Activated T-cell treated with anti-CD3 and anti-CD28 coated beads, Interleukin-2, amount 50 U/mL, for 48 hours (primary cell): ENCODE results near the gene BEND5.

Experiments used
- DNase-seq, 2 experiments: peaks; one replicate each; pipeline ENCODE4 v3.0.0-alpha.2; 2020

Gene BEND5

DNA sequence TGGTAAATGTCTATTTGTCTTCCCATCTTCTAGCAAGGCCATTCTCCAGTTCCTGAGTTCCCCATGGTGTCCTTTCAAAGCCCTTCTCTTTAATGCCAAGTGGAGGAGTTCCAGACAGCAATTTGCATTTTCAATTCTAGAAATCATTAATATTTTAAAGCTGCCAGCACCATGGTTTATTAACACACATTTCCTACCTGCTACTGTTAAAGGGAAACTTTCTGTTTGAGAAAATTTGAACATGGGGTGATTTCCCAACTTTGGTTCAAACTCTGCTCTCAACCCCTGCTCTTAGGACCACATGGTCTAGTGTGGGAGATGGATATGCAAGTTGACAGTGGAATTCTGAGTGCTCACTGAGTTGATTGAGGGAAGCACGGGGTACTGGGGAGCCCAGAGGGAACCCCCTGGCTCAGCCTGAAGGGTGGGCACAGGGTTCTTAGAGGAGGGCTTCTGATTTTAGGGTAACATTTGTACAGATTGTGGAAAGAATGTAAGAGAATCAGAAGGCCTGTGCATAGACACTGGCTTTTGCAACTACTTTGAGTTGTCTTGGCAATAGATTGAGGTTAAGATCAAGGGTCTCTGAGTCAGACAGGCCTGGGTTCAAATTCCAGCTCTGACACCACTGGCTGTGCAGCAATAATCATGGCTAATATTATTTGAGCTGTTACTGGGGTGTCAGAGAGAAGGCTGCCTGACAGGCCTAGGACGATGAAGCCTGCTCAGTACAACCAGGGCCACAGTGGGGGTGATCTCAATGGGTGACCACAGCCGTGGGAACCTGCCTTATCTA is 97.8 kb downstream of the BEND5 start:
- no peak for DNase-seq
